ENCODE measurements around the gene CHCHD6. TPM values are rescaled to one million over a fixed set of nuclear protein-coding genes. Genes with fewer than 3 reads are reported as not detected.
A peak's percentile ranks its signal among the peaks of the same experiment; 100 is the strongest.

Gene CHCHD6
- total RNA-seq, 4 donors from 2014 or later, result 30.3 to 46.5 (median 33.6) TPM

DNA sequence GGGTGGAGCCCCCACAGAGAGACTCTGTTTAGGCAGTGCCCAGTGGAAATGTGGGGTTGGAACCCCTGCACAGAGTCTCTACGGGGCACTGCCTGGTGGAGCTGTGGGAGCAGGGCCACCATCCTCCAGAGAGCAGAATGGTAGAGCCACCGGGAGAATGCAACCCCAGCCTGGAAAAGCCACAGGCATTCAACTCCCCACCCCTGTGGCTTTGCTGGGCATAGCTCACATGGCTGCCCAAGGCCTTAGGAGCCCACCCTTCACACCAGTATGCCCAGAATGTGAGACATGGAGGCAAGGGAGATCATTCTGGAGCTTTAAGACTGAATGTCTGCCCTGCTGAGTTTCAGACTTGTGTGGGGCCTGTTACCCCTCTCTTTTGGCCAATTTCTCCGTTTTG lies 19.0 kb upstream of the CHCHD6 start:
- DNase-seq (ENCODE audit: low spot score in 2 of 2), result no peak
- H3K36me3 ChIP-seq, result no peaks in the 10 kb centered on the region
- H3K4me3 ChIP-seq, result no peak overlapping the region
- H3K4me1 ChIP-seq, result peaks cover 0 to 28% (median 5%) of the 10 kb centered on the region in 4 donors
- 54 to 65% methylated on average over 3 of the region's 3 CpGs for WGBS, 2 donors
- H3K27ac ChIP-seq, result peak overlapping the region in 2 of 4 donors; percentile 66 to 67
- H3K27me3 ChIP-seq, result no peaks in the 10 kb centered on the region
- no peak for TF ChIP-seq POLR2A (IDR thresholded peaks at IDR 0.05)
- TF ChIP-seq, protein P1, sequence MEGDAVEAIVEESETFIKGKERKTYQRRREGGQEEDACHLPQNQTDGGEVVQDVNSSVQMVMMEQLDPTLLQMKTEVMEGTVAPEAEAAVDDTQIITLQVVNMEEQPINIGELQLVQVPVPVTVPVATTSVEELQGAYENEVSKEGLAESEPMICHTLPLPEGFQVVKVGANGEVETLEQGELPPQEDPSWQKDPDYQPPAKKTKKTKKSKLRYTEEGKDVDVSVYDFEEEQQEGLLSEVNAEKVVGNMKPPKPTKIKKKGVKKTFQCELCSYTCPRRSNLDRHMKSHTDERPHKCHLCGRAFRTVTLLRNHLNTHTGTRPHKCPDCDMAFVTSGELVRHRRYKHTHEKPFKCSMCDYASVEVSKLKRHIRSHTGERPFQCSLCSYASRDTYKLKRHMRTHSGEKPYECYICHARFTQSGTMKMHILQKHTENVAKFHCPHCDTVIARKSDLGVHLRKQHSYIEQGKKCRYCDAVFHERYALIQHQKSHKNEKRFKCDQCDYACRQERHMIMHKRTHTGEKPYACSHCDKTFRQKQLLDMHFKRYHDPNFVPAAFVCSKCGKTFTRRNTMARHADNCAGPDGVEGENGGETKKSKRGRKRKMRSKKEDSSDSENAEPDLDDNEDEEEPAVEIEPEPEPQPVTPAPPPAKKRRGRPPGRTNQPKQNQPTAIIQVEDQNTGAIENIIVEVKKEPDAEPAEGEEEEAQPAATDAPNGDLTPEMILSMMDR (IDR thresholded peaks at IDR 0.05), result no peak
- no peak for TF ChIP-seq EP300 (IDR thresholded peaks at IDR 0.05)
- no peaks in the 10 kb centered on the region for H3K9me3 ChIP-seq

DNA sequence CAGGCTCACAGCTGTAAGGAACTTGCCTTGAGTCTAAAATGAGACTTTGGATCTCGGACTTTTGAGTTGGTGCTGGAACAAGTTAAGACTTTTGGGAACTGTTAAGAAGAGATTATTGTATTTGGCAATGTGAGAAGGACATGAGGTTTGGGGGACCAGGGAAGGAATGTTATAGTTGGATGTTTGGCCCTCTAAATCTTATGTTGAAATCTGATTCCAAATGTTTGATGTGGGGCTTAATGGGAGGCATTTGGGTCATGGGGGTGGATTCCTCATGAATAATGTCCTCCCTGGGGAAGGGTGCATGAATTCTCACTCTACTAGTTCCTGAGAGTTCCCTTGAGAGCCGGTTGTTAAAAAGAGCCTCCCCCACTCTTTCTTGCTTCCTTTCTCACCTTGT lies 18.5 kb upstream of the CHCHD6 start:
- no peak for DNase-seq (ENCODE audit: low spot score in 2 of 2)
- 53 to 55% methylated on average over 2 of the region's 2 CpGs for WGBS, 2 donors
- no peaks in the 10 kb centered on the region for H3K27me3 ChIP-seq
- no peaks in the 10 kb centered on the region for H3K9me3 ChIP-seq
- TF ChIP-seq POLR2A (IDR thresholded peaks at IDR 0.05), result no peak
- TF ChIP-seq, protein P1 (IDR thresholded peaks at IDR 0.05), result no peak
- peak in 1 of 2 donors; percentile 23 for TF ChIP-seq EP300 (IDR thresholded peaks at IDR 0.05)
- peaks cover 0 to 28% (median 5%) of the 10 kb centered on the region in 4 donors for H3K4me1 ChIP-seq
- H3K36me3 ChIP-seq, result no peaks in the 10 kb centered on the region
- no peak overlapping the region for H3K4me3 ChIP-seq
- peak overlapping the region in 2 of 4 donors; percentile 66 to 67 for H3K27ac ChIP-seq

DNA sequence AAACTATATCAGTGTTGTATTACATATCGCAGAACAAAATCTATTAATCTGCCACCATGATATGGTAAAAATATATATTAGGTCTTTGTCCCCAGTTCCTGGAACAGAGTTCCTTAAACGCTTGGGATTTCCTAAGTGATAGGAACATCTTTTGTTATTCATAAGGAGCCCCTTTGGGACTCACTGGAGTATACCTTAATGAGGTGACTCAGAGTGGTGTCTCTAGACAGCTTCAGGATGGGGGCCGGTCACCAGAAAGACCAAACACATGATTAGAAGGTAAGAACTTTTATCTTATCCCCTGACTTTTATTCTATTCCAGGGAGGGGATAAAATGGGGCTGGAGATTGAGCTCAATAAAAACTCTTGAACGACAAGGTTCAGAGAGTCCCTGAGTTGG lies 12.3 kb upstream of the CHCHD6 start:
- Histone ChIP-seq H3K27me3 (peaks cover 0 to 5% of the 10 kb centered on the region in 2 donors), H3K4me1 (no peaks in the 10 kb centered on the region), H3K36me3 (no peaks in the 10 kb centered on the region), H3K9me3 (no peaks in the 10 kb centered on the region), H3K4me3 (no peak overlapping the region), H3K27ac (no peak overlapping the region)
- 83 to 90% methylated on average over 4 of the region's 4 CpGs for WGBS, 2 donors
- no peak for TF ChIP-seq EP300 (IDR thresholded peaks at IDR 0.05)
- TF ChIP-seq POLR2A (IDR thresholded peaks at IDR 0.05), result no peak
- TF ChIP-seq, protein P1 (IDR thresholded peaks at IDR 0.05), result no peak
- no peak for DNase-seq (ENCODE audit: low spot score in 2 of 2)

DNA sequence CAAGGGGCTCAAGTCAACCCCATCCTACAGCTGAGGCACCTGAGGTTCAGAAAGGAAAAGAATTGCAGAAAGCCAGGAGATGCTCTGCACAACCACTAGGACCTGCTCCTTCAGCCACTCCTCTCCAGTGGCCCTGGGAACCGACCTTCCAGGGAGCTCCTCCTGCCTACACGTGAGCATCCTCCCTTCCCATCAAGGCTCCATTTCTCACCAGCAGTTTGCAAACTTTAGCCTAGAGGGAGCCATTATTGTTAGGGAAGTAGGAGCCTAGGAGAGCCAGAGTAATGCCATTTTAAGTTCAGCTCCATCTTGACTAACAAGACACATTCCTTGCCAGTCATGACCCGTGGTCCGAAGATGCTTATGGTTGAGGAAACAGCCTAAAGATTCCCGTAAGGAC lies 11.2 kb upstream of the CHCHD6 start:
- Histone ChIP-seq H3K4me3 (no peak overlapping the region), H3K4me1 (peaks cover 0 to 3% (median 0%) of the 10 kb centered on the region in 4 donors), H3K36me3 (no peaks in the 10 kb centered on the region), H3K27me3 (peaks cover 0 to 5% of the 10 kb centered on the region in 2 donors), H3K9me3 (no peaks in the 10 kb centered on the region), H3K27ac (no peak overlapping the region)
- 69 to 74% methylated on average over 5 of the region's 5 CpGs for WGBS, 2 donors
- TF ChIP-seq, protein P1 (IDR thresholded peaks at IDR 0.05), result no peak
- TF ChIP-seq EP300 (IDR thresholded peaks at IDR 0.05) (no peak), POLR2A (IDR thresholded peaks at IDR 0.05) (no peak)
- no peak for DNase-seq (ENCODE audit: low spot score in 2 of 2)

DNA sequence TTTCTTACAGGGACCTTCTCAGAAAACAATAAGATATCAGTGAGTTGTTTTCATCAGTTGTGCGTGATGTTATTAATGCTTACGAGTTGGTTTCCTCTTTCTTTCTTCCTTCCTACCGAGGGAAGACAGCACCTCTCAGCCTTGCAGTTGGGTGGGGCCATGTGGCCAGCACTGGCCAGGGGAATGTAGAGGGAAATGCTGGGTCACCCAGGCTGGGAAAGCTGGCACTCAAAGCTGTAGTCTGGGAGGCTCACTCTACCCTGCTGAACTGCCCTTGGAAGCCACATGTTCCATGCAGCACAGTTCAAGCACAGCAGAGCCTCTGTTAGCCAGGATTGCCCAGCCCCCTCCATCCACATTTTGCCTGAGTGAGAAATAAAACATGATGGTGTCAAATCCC lies 10.1 kb upstream of the CHCHD6 start:
- no peak for DNase-seq (ENCODE audit: low spot score in 2 of 2)
- 25 to 36% methylated on average over 3 of the region's 3 CpGs for WGBS, 2 donors
- no peak overlapping the region for H3K27ac ChIP-seq
- peaks cover 0 to 3% (median 0%) of the 10 kb centered on the region in 4 donors for H3K4me1 ChIP-seq
- peaks cover 0 to 6% of the 10 kb centered on the region in 2 donors for H3K27me3 ChIP-seq
- no peak overlapping the region for H3K4me3 ChIP-seq
- TF ChIP-seq EP300 (IDR thresholded peaks at IDR 0.05) (no peak), POLR2A (IDR thresholded peaks at IDR 0.05) (no peak)
- TF ChIP-seq, protein P1 (IDR thresholded peaks at IDR 0.05), result no peak
- no peaks in the 10 kb centered on the region for H3K36me3 ChIP-seq
- H3K9me3 ChIP-seq, result no peaks in the 10 kb centered on the region
